HepG2 (cell line): ENCODE data around the gene IL11RA. TPM values are rescaled to one million over a fixed set of nuclear protein-coding genes. Genes with fewer than 3 reads are reported as not detected.

ENCODE experiments used
- ERF ChIP-seq: IDR thresholded peaks from 2 replicates; pipeline ENCODE4 v1.6.1; 2018; ENCODE audit warnings: missing biosample characterization, missing genetic modification reagents
- HDAC1 ChIP-seq: sonication (generic); formaldehyde crosslinking; IDR thresholded peaks from 2 replicates; pipeline ENCODE4 v1.5.1; 2020; ENCODE audit warnings: mild to moderate bottlenecking, missing genetic modification reagents
- JDP2 ChIP-seq: sonication (generic); formaldehyde crosslinking; IDR thresholded peaks from 2 replicates; pipeline ENCODE4 v1.8.1; 2022; ENCODE audit warnings: missing genetic modification reagents, borderline replicate concordance
- JUN ChIP-seq: sonication (generic); formaldehyde crosslinking; IDR thresholded peaks from 2 replicates; pipeline ENCODE4 v1.4.0; 2020; ENCODE audit warnings: mild to moderate bottlenecking, missing genetic modification reagents
- KMT2A ChIP-seq: sonication (generic); formaldehyde crosslinking; IDR thresholded peaks from 2 replicates; pipeline ENCODE4 v1.4.0; 2020; ENCODE audit warnings: missing genetic modification reagents
- MBD4 ChIP-seq: IDR thresholded peaks from 2 replicates; pipeline ENCODE4 v1.6.1; 2012; ENCODE audit warnings: low read length, inconsistent platforms, borderline replicate concordance
- NAIF1 ChIP-seq: sonication (generic); formaldehyde crosslinking; IDR thresholded peaks from 2 replicates; pipeline ENCODE4 v1.5.0; 2020; ENCODE audit warnings: mild to moderate bottlenecking, missing genetic modification reagents, borderline replicate concordance
- PAX8 ChIP-seq: sonication (generic); formaldehyde crosslinking; IDR thresholded peaks from 2 replicates; pipeline ENCODE4 v1.8.0; 2022; ENCODE audit warnings: mild to moderate bottlenecking, missing genetic modification reagents, borderline replicate concordance
- PBX2 ChIP-seq: IDR thresholded peaks from 2 replicates; pipeline ENCODE4 v1.6.1; 2016; ENCODE audit warnings: control low read depth
- SNAPC2 ChIP-seq: sonication (generic); formaldehyde crosslinking; IDR thresholded peaks from 2 replicates; pipeline ENCODE4 v1.8.1; 2022; ENCODE audit warnings: mild to moderate bottlenecking, missing genetic modification reagents
- SP140L ChIP-seq: sonication (generic); formaldehyde crosslinking; IDR thresholded peaks from 2 replicates; pipeline ENCODE4 v1.4.0; 2020; ENCODE audit warnings: missing genetic modification reagents, borderline replicate concordance
- TMF1 ChIP-seq: sonication (generic); formaldehyde crosslinking; IDR thresholded peaks from 2 replicates; pipeline ENCODE4 v1.8.1; 2022; ENCODE audit warnings: low read depth, missing genetic modification reagents
- ZC3H4 ChIP-seq: sonication (generic); formaldehyde crosslinking; IDR thresholded peaks from 2 replicates; pipeline ENCODE4 v1.4.0; 2020; ENCODE audit warnings: missing genetic modification reagents, borderline replicate concordance
- ZEB1 ChIP-seq: IDR thresholded peaks from 2 replicates; pipeline ENCODE4 v1.6.1; 2012; ENCODE audit warnings: mild to moderate bottlenecking, low read depth, inconsistent platforms; ENCODE audit not compliant: insufficient replicate concordance
- ZNF234 ChIP-seq: sonication (generic); formaldehyde crosslinking; conservative IDR thresholded peaks from 2 replicates; pipeline ENCODE4 v1.5.1; 2020; ENCODE audit warnings: mild to moderate bottlenecking, missing genetic modification reagents
- ZNF24 ChIP-seq: fragments of 450-650 bp; IDR thresholded peaks from 2 replicates; pipeline ENCODE4 v1.6.1; 2017; ENCODE audit warnings: antibody characterized with exemption, mild to moderate bottlenecking
- ZNF383 ChIP-seq: sonication (generic); formaldehyde crosslinking; IDR thresholded peaks from 2 replicates; pipeline ENCODE4 v1.4.0; 2020; ENCODE audit warnings: missing genetic modification reagents, mild to moderate bottlenecking, borderline replicate concordance
- ZNF546 ChIP-seq: sonication (generic); formaldehyde crosslinking; conservative IDR thresholded peaks from 2 replicates; pipeline ENCODE4 v1.8.1; 2023; ENCODE audit warnings: mild to moderate bottlenecking, missing genetic modification reagents
- ZNF670 ChIP-seq: sonication (generic); formaldehyde crosslinking; IDR thresholded peaks from 2 replicates; pipeline ENCODE4 v1.8.0; 2022; ENCODE audit warnings: mild to moderate bottlenecking, missing genetic modification reagents, borderline replicate concordance
- ZNF784 ChIP-seq: sonication (generic); formaldehyde crosslinking; IDR thresholded peaks from 2 replicates; pipeline ENCODE4 v1.5.1; 2020; ENCODE audit warnings: missing genetic modification reagents, mild to moderate bottlenecking, borderline replicate concordance
- ZNF83 ChIP-seq: sonication (generic); formaldehyde crosslinking; IDR thresholded peaks from 2 replicates; pipeline ENCODE4 v1.4.0; 2020; ENCODE audit warnings: missing genetic modification reagents, mild to moderate bottlenecking, borderline replicate concordance
- ZSCAN5A ChIP-seq: sonication (generic); formaldehyde crosslinking; IDR thresholded peaks from 2 replicates; pipeline ENCODE4 v1.8.0; 2022; ENCODE audit warnings: mild to moderate bottlenecking, missing genetic modification reagents, borderline replicate concordance
- polyA plus RNA-seq, 8 experiments: library from polyadenylated mRNA; depleted of rRNA in 3 of 8; stranded (reverse) in 7 of 8; unstranded in 1 of 8; fragments of >200 nt; fragmentation: Illumina TruSeq in 4 of 8; extraction: Trizol in 4 of 8; gene quantifications; 2 replicates each; pipeline versions ENCODE4 v1.2.1 to v1.2.3, GENCODE V29; 2011 to 2016; ENCODE audit warnings: low read depth in 4 of 8, missing spikeins in 1 of 8, mixed read lengths in 1 of 8; ENCODE audit not compliant: insufficient read depth in 1 of 8
- total RNA-seq, 5 experiments: library from RNA; depleted of rRNA; stranded (reverse); fragments of >200 nt; fragmentation: Illumina TruSeq; extraction: Trizol; gene quantifications; 2 replicates each; pipeline ENCODE4 v1.2.3, GENCODE V29; 2016; ENCODE audit warnings: low read depth in 1 of 5
- TF ChIP-seq, protein P1 (sequence below): sonication (generic); formaldehyde crosslinking; IDR thresholded peaks from 2 replicates; pipeline ENCODE4 v1.5.0; 2020; ENCODE audit warnings: missing genetic modification reagents
- TF ChIP-seq, protein P2 (sequence below): sonication (generic); formaldehyde crosslinking; IDR thresholded peaks from 2 replicates; pipeline ENCODE4 v1.4.0; 2020; ENCODE audit warnings: missing genetic modification reagents

The IL11RA gene
- total and polyA plus RNA-seq, 2 of the 13 experiments (the other 11 are each of a cell fraction or from before 2014, with no cell fraction given) = 2.0 to 4.2 TPM

- no peak for TF ChIP-seq SNAPC2 (CRISPR knock-in tag)
- TF ChIP-seq KMT2A (CRISPR knock-in tag) = no peak
- no peak for TF ChIP-seq MBD4
- TF ChIP-seq, protein P1, sequence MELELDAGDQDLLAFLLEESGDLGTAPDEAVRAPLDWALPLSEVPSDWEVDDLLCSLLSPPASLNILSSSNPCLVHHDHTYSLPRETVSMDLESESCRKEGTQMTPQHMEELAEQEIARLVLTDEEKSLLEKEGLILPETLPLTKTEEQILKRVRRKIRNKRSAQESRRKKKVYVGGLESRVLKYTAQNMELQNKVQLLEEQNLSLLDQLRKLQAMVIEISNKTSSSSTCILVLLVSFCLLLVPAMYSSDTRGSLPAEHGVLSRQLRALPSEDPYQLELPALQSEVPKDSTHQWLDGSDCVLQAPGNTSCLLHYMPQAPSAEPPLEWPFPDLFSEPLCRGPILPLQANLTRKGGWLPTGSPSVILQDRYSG (CRISPR knock-in tag) = no peak
- TF ChIP-seq SP140L (CRISPR knock-in tag) = no peak
- no peak for TF ChIP-seq ZEB1
- TF ChIP-seq ZSCAN5A = no peak
- no peak for TF ChIP-seq JDP2
- no peak for TF ChIP-seq TMF1 (CRISPR knock-in tag)
- TF ChIP-seq PBX2 (CRISPR knock-in tag) = no peak
- no peak for TF ChIP-seq JUN
- no peak for TF ChIP-seq ZNF670 (CRISPR knock-in tag)
- no peak for TF ChIP-seq ZC3H4
- TF ChIP-seq ZNF24 = no peak
- TF ChIP-seq NAIF1 (CRISPR knock-in tag) = no peak
- TF ChIP-seq ZNF784 (CRISPR knock-in tag) = no peak
- TF ChIP-seq ZNF234 = no peak
- TF ChIP-seq ZNF546 (CRISPR knock-in tag) = no peak
- 0 out of 2 replicates have a peak, but pooled peaks have one; percentile 35 for TF ChIP-seq ERF
- peak; percentile 88 for TF ChIP-seq HDAC1 (CRISPR knock-in tag)
- TF ChIP-seq ZNF83 (CRISPR knock-in tag) = no peak
- TF ChIP-seq PAX8 (CRISPR knock-in tag) = no peak
- TF ChIP-seq, protein P2, sequence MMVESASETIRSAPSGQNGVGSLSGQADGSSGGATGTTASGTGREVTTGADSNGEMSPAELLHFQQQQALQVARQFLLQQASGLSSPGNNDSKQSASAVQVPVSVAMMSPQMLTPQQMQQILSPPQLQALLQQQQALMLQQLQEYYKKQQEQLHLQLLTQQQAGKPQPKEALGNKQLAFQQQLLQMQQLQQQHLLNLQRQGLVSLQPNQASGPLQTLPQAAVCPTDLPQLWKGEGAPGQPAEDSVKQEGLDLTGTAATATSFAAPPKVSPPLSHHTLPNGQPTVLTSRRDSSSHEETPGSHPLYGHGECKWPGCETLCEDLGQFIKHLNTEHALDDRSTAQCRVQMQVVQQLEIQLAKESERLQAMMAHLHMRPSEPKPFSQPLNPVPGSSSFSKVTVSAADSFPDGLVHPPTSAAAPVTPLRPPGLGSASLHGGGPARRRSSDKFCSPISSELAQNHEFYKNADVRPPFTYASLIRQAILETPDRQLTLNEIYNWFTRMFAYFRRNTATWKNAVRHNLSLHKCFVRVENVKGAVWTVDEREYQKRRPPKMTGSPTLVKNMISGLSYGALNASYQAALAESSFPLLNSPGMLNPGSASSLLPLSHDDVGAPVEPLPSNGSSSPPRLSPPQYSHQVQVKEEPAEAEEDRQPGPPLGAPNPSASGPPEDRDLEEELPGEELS (CRISPR knock-in tag) = no peak; the same call in none of the 2 replicates
- no peak for TF ChIP-seq ZNF383 (CRISPR knock-in tag)
Measured at GRCh38 chr9:34688329-34689115, 36.5 kb downstream of the IL11RA start (continued).
